Activated T-helper 9 cell treated with anti-CD3 and anti-CD28 coated beads, Interleukin-2, amount 50 U/mL, for 16 hours (primary cell): ENCODE data around the gene PC.
A peak's percentile ranks its signal among the peaks of the same experiment; 100 is the strongest.

Experiments used
- DNase-seq: peaks from one replicate; pipeline ENCODE4 v3.0.0-alpha.2; 2020; ENCODE audit warnings: low read depth

PC gene

DNA sequence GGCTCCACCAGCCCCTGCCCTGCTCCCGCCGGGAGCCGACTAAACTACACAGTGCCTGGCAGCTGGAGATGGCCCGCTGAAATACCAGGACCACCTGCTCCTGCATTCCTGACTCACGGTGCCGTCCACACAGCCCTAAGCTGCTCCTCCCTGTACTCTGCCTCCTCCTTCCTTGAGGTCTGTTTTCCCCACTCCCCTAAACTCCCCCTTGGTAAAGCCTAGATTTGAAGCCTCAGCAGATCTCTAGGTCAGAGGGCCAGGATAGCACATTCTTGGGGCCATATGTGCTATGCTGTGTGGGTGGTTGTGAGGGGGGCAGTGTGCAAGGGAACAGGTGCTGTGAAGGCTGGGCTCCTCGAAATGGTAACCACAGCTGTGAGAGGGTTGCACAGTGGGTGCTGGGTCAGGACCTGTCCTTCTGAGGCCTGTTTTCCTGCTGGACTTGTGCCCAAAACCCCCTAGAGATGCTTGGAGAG lies 91.6 kb downstream of the PC start:
- DNase-seq: no peak

DNA sequence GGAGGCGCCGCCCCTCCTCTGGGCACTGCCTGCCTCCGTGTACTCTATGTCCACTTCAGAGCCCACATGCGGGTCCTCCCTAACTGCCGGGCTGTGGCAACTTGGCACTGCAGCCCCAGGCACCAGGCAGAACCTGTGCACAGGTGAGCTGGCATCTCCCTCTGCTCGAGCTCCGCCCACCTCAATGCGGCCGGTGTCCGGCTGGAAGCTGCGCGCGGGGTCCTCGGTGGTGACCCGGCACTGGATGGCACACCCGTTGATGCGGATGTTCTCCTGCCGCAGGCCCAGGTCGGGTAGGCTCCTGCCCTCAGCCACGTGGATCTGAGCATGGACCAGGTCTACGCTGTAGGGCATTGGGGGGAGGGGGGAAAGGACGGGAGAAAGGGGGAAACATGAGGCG lies 92.2 kb downstream of the PC start:
- DNase-seq: no peak

GRCh38 chr11:66864924-66865697 lies 93.1 kb downstream of the PC start:
- no peak for DNase-seq

DNA sequence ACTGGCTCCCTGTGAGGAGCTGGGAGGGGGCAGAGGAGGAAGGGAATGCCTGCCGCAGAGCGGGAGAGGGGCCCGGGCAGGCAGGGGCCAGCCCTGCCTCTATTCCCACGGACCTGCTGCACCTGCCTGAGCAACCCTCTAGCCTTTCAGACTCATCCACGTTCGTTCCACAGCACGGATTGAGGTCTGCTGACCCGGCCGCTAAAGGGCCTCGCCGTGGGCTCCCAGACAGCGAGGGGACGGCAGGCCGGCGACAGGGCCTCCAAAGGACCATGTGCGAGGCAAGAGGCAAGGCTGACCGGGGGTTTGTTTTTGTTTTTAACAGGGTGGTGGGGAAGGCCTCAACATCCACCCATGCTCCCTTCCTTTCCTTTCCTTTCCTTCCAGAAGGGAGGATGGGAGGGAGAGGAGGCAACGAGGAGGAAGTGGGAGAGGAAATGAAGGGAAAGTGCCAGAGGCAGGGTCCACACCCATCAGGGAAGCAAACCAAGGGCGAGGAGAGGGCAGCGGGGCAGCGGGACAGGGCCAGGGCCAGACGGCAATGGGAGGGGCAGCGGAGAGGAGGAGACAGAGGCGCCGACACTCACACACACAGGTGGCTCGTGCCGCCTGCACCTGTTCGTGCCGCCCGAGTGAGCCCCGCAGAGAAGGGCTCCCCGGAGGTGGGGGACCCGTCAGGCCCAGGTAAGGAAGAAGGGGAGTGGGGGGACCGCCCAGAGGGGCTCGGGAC lies 93.8 kb downstream of the PC start:
- DNase-seq: no peak

GRCh38 chr11:66863428-66864125 lies 94.6 kb downstream of the PC start:
- DNase-seq: no peak

GRCh38 chr11:66862559-66863037 lies 95.6 kb downstream of the PC start:
- no peak for DNase-seq

DNA sequence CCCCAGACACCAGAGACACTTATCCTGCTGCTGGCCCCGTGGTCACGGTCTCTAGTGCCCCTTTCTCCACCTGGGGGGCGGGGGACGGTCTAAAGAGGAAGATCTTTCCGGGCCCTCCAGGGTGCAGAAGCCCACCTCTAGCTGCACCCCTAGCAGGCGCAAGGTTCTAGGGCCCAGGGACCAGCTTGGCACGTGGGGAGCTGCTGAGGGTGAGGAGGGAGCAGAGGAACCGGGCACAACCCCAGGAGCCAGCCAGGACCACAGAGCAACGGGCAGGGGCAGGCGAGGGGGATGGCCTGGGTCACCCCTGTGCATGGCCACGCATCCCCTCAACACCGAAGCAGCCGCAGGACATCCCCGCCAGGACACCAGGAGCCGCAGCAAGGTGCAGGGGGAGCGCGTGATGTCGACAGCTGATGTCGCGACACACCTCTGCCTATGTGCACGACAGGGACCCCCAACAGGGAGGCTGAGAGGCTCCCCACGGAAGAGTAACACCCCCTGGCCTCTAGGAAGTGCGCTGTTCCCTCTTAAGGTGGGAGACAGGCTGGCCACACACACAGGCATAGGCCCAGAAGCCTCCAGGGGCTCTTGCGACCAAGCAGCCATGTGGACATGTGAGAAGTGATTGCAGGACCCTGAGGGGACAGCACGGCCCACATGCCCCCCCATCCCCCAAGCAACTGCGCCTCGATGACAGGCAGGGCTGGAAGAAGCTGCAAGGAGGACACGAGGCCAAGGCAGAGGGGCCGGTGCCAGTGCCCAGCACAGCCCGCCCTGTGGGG lies 96.2 kb downstream of the PC start:
- no peak for DNase-seq

DNA sequence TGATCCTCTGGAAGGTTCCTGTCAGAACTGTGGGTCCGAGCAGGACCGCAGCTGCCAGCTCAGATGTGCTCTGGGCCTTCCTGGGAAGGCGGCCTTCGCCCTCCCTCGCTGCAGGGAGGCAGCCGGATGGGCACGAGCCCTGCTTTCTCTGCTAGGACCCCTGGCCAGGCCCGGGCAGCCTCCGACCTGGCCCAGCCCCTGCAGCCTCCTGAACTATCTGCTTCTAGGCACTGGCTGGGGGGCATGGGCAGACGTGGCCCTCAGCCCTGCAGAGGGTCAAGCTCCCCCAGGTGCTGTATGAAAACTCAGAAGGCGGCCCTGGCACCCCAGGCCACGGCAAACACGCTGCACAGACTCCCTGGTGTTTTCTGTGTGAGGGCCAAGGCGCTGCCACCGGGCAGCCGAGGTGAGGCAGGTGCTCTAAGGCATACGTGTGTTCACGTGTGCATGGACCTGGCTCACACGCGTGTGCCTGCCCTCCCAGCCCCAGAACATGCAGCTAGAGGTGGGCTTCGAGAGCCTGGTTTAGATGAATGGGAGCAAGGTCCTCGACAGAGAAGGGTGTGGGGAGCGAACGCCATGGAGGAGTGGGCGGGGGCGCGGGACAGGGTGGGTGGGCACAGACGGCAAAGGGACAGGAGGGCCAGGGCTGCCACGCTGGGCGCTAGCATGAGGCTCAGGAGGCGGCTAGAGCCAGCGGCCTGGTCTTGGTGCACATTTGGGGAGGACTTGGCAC lies 97.0 kb downstream of the PC start:
- DNase-seq: no peak

GRCh38 chr11:66860449-66860831 lies 97.7 kb downstream of the PC start:
- DNase-seq: no peak

DNA sequence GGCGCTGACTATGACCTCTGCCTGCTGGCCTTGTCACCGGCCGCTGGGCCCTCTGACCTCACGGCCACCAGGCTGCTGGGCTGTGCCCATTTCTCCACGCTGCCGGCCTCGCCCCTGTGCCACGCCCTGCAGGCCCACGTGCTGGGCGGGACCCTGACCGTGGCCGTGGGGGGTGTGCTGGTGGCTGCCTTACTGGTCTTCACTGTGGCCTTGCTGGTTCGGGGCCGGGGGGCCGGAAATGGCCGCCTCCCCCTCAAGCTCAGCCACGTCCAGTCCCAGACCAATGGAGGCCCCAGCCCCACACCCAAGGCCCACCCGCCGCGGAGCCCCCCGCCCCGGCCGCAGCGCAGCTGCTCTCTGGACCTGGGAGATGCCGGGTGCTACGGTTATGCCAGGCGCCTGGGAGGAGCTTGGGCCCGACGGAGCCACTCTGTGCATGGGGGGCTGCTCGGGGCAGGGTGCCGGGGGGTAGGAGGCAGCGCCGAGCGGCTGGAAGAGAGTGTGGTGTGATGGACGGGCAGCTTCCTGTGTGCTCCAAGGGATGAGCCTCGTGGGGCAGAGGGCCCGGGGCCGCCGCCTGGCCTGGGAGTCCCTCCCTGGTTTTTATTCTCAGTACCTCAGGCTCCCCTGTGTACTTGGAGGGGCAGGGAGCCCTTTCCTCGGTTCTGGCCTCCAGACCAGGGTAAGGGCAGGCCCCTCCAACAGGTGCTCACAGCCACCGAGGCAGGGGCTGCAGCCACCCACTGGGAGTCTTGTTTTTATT lies 98.3 kb downstream of the PC start:
- no peak for DNase-seq

- DNase-seq: no peak
These were observed 99.1 kb downstream of the PC start for GRCh38 chr11:66858939-66859685.

DNA sequence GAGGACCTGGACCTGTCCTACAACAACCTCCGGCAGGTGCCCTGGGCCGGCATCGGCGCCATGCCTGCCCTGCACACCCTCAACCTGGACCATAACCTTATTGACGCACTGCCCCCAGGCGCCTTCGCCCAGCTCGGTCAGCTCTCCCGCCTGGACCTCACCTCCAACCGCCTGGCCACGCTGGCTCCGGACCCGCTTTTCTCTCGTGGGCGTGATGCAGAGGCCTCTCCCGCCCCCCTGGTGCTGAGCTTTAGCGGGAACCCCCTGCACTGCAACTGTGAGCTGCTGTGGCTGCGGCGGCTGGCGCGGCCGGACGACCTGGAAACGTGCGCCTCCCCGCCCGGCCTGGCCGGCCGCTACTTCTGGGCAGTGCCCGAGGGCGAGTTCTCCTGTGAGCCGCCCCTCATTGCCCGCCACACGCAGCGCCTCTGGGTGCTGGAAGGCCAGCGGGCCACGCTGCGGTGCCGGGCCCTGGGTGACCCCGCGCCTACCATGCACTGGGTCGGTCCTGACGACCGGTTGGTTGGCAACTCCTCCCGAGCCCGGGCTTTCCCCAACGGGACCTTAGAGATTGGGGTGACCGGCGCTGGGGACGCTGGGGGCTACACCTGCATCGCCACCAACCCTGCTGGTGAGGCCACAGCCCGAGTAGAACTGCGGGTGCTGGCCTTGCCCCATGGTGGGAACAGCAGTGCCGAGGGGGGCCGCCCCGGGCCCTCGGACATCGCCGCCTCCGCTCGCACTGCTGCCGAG lies 99.8 kb downstream of the PC start:
- DNase-seq: no peak

DNA sequence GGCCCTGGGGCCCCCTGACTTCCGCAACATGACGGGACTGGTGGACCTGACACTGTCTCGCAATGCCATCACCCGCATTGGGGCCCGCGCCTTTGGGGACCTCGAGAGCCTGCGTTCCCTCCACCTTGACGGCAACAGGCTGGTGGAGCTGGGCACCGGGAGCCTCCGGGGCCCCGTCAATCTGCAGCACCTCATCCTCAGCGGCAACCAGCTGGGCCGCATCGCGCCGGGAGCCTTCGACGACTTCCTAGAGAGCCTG lies 100.3 kb downstream of the PC start:
- no peak for DNase-seq

GRCh38 chr11:66857234-66857926 lies 100.8 kb downstream of the PC start:
- DNase-seq: no peak

- DNase-seq: no peak
These were observed 101.5 kb downstream of the PC start, which contains the start of gene LRFN4 for GRCh38 chr11:66856496-66857233. LRFN4 (plus strand) TSS chr11:66857064; CDS start chr11:66857745, 681 bp downstream.

- DNase-seq: peak; percentile 68
These were observed 102.3 kb downstream of the PC start for GRCh38 chr11:66855574-66856495.

- no peak for DNase-seq
These were observed 103.4 kb downstream of the PC start for GRCh38 chr11:66854729-66855211.
